Measurements from ENCODE around the gene BCL2. TPM values are rescaled to one million over a fixed set of nuclear protein-coding genes. Genes with fewer than 3 reads are reported as not detected.

BCL2 gene
- total and polyA plus RNA-seq, 2 donors from 2014 or later = 6.0 to 39.2 TPM

- H3K4me1 ChIP-seq (ENCODE audit: control insufficient read depth in 2 of 3, insufficient read depth in 2 of 3, low read depth in 1 of 3, low read length in 3 of 3) = no peaks in the 10 kb centered on the region
- H3K36me3 ChIP-seq (ENCODE audit: control insufficient read depth in 2 of 3, insufficient read depth in 3 of 3, low read length in 3 of 3) = no peaks in the 10 kb centered on the region
- H3K27ac ChIP-seq (ENCODE audit: low read depth in 2 of 2, low read length in 2 of 2) = no peak overlapping the region
- H3K4me3 ChIP-seq (ENCODE audit: low read length in 3 of 3) = no peak overlapping the region
- TF ChIP-seq CTCF (IDR thresholded peaks at IDR 0.05; ENCODE audit: borderline replicate concordance, extremely low read depth, insufficient read depth) = no peak
- FAIRE-seq = no peak
- intact Hi-C loops (cut with DNase I) = no loop called here
- H3K9me3 ChIP-seq (ENCODE audit: control insufficient read depth in 2 of 3, insufficient read depth in 1 of 3, low read length in 3 of 3) = no peaks in the 10 kb centered on the region
- H3K9ac ChIP-seq (ENCODE audit: low read length in 3 of 3) = no peak overlapping the region
- no peak for DNase-seq
- H3K27me3 ChIP-seq (ENCODE audit: control insufficient read depth, insufficient read depth, low read length) = no peaks in the 10 kb centered on the region
These were observed 106.2 kb downstream of the BCL2 start for GRCh38 chr18:63213331-63213900.

GRCh38 chr18:63210521-63210920 lies 109.0 kb downstream of the BCL2 start:
- Histone ChIP-seq H3K9ac (ENCODE audit: low read length in 3 of 3) (no peak overlapping the region), H3K36me3 (ENCODE audit: control insufficient read depth in 2 of 3, insufficient read depth in 3 of 3, low read length in 3 of 3) (no peaks in the 10 kb centered on the region), H3K4me3 (ENCODE audit: low read length in 3 of 3) (no peak overlapping the region), H3K27me3 (ENCODE audit: control insufficient read depth, insufficient read depth, low read length) (no peaks in the 10 kb centered on the region), H3K9me3 (ENCODE audit: control insufficient read depth in 2 of 3, insufficient read depth in 1 of 3, low read length in 3 of 3) (no peaks in the 10 kb centered on the region), H3K4me1 (ENCODE audit: control insufficient read depth in 2 of 3, insufficient read depth in 2 of 3, low read depth in 1 of 3, low read length in 3 of 3) (no peaks in the 10 kb centered on the region), H3K27ac (ENCODE audit: low read depth in 2 of 2, low read length in 2 of 2) (no peak overlapping the region)
- intact Hi-C loops (cut with DNase I) = no loop called here
- no peak for TF ChIP-seq CTCF (IDR thresholded peaks at IDR 0.05; ENCODE audit: borderline replicate concordance, extremely low read depth, insufficient read depth)
- no peak for DNase-seq
- no peak for FAIRE-seq

- no peak for TF ChIP-seq CTCF (IDR thresholded peaks at IDR 0.05; ENCODE audit: borderline replicate concordance, extremely low read depth, insufficient read depth)
- Histone ChIP-seq H3K9me3 (ENCODE audit: control insufficient read depth in 2 of 3, insufficient read depth in 1 of 3, low read length in 3 of 3) (no peaks in the 10 kb centered on the region), H3K4me3 (ENCODE audit: low read length in 3 of 3) (no peak overlapping the region), H3K9ac (ENCODE audit: low read length in 3 of 3) (no peak overlapping the region), H3K27me3 (ENCODE audit: control insufficient read depth, insufficient read depth, low read length) (no peaks in the 10 kb centered on the region), H3K27ac (ENCODE audit: low read depth in 2 of 2, low read length in 2 of 2) (no peak overlapping the region), H3K36me3 (ENCODE audit: control insufficient read depth in 2 of 3, insufficient read depth in 3 of 3, low read length in 3 of 3) (no peaks in the 10 kb centered on the region), H3K4me1 (ENCODE audit: control insufficient read depth in 2 of 3, insufficient read depth in 2 of 3, low read depth in 1 of 3, low read length in 3 of 3) (no peaks in the 10 kb centered on the region)
- DNase-seq = no peak
- intact Hi-C loops (cut with DNase I) = no loop called here
- FAIRE-seq = no peak
These were observed 110.9 kb downstream of the BCL2 start for GRCh38 chr18:63208676-63209075.

GRCh38 chr18:63207835-63208234 lies 111.7 kb downstream of the BCL2 start:
- no peak for TF ChIP-seq CTCF (IDR thresholded peaks at IDR 0.05; ENCODE audit: borderline replicate concordance, extremely low read depth, insufficient read depth)
- FAIRE-seq = no peak
- Histone ChIP-seq H3K27me3 (ENCODE audit: control insufficient read depth, insufficient read depth, low read length) (no peaks in the 10 kb centered on the region), H3K4me3 (ENCODE audit: low read length in 3 of 3) (no peak overlapping the region), H3K9me3 (ENCODE audit: control insufficient read depth in 2 of 3, insufficient read depth in 1 of 3, low read length in 3 of 3) (no peaks in the 10 kb centered on the region), H3K9ac (ENCODE audit: low read length in 3 of 3) (no peak overlapping the region), H3K4me1 (ENCODE audit: control insufficient read depth in 2 of 3, insufficient read depth in 2 of 3, low read depth in 1 of 3, low read length in 3 of 3) (no peaks in the 10 kb centered on the region), H3K36me3 (ENCODE audit: control insufficient read depth in 2 of 3, insufficient read depth in 3 of 3, low read length in 3 of 3) (no peaks in the 10 kb centered on the region), H3K27ac (ENCODE audit: low read depth in 2 of 2, low read length in 2 of 2) (no peak overlapping the region)
- no peak for DNase-seq
- intact Hi-C loops (cut with DNase I) = no loop called here
